Heart left ventricle (tissue), 13 donors: Measurements from ENCODE around the gene CBLC.

ENCODE experiments used
- POLR2A ChIP-seq, 2 donors: fragments of 450-650 bp; IDR thresholded peaks; one replicate each; pipeline ENCODE4 v1.6.1; 2017; ENCODE audit warnings: antibody characterized with exemption in 2 of 2, mild to moderate bottlenecking in 2 of 2, moderate library complexity in 2 of 2
- TF ChIP-seq, protein P1 (sequence below), 12 donors: fragments of 200-600 bp; sonication (generic) in 4 of 12; IDR thresholded peaks; one replicate each; pipeline versions ENCODE4 v1.5.0 to v1.8.0; 2018 to 2022; ENCODE audit warnings: antibody characterized with exemption in 12 of 12, mild to moderate bottlenecking in 5 of 12
- donor health status: ischemic (EF 13 %, LVEDD 7.1; RV severe dilation, severe dysfunction).
- donor health status: DM: no; HTN: yes; CAD: no.
- donor health status: DM: no; HTN: no; CAD: no.
- donor health status: ischemic (EF 25% LVEDD 6.9; RV normal size, moderate dysfunction).
- donor health status: ischemic (EF 25% LVEDD 5.7; RV mildly dilated, moderate dysfunction).
- donor health status: ischemic (EF 35%, LVEDD 5.7; RV mildly dilated, moderate dysfunction).
- donor health status: nonischemic (EF 11% LVEDD 7.7; RV severe dilation, severe dysfunction).
- donor health status: DM: yes; HTN: yes; CAD: no.
- donor health status: PGD.
- donor health status: ischemic (EF 29% LVEDD 5.4; RV normal size, mild dysfunction).
- donor health status: nonischemic (EF 23%, LVEDD 6.1; RV moderate dilation, normal function).

DNA sequence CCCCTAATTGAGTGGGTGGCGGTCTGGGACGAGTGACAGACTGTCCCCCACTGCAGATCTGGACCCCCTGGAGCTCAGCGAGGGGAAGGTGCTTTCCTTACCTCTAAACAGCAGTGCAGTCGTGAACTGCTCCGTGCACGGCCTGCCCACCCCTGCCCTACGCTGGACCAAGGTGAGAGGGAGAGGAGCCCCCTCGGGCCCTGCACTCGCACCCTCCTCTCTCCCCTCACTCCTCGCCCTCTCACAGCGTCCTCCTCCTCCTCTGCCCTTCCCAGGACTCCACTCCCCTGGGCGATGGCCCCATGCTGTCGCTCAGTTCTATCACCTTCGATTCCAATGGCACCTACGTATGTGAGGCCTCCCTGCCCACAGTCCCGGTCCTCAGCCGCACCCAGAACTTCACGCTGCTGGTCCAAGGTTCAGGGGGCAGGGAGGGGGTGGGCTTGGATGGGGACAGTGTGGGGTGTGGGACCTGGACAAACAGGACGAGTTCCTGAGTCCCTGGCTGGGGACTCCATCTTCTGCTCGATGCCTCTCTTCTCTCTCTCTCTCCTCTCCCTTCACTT lies 40.9 kb downstream of the CBLC start:
- TF ChIP-seq, protein P1, sequence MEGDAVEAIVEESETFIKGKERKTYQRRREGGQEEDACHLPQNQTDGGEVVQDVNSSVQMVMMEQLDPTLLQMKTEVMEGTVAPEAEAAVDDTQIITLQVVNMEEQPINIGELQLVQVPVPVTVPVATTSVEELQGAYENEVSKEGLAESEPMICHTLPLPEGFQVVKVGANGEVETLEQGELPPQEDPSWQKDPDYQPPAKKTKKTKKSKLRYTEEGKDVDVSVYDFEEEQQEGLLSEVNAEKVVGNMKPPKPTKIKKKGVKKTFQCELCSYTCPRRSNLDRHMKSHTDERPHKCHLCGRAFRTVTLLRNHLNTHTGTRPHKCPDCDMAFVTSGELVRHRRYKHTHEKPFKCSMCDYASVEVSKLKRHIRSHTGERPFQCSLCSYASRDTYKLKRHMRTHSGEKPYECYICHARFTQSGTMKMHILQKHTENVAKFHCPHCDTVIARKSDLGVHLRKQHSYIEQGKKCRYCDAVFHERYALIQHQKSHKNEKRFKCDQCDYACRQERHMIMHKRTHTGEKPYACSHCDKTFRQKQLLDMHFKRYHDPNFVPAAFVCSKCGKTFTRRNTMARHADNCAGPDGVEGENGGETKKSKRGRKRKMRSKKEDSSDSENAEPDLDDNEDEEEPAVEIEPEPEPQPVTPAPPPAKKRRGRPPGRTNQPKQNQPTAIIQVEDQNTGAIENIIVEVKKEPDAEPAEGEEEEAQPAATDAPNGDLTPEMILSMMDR (IDR thresholded peaks at IDR 0.05) = no peak
- TF ChIP-seq POLR2A (IDR thresholded peaks at IDR 0.05) = no peak
